ENCODE data around the gene ERCC3. TPM values are rescaled to one million over a fixed set of nuclear protein-coding genes. Genes with fewer than 3 reads are reported as not detected.

The ERCC3 gene
- total RNA-seq, result 40.1 TPM in 2 replicates

GRCh38 chr2:127293748-127294562 lies at the start of gene ERCC3:
ERCC3 (minus strand) TSS chr2:127294144; CDS start chr2:127294081, 63 bp downstream.
- no peak for TF ChIP-seq CTCF (conservative IDR thresholded peaks at IDR 0.05; ENCODE audit: low read depth, low read length)
- peak; percentile 6 for DNase-seq (ENCODE audit: low read depth)
- peak within 1 kb of the TSS; percentile 100 for H3K4me3 ChIP-seq (ENCODE audit: low read depth, low read length)

GRCh38 chr2:127343277-127343676 lies 49.3 kb upstream of the ERCC3 start:
- H3K4me3 ChIP-seq (ENCODE audit: low read depth, low read length), result no peak overlapping the region
- TF ChIP-seq CTCF (conservative IDR thresholded peaks at IDR 0.05; ENCODE audit: low read depth, low read length), result no peak
- DNase-seq (ENCODE audit: low read depth), result no peak

GRCh38 chr2:127342101-127342500 lies 48.2 kb upstream of the ERCC3 start:
- no peak for DNase-seq (ENCODE audit: low read depth)
- no peak overlapping the region for H3K4me3 ChIP-seq (ENCODE audit: low read depth, low read length)
- TF ChIP-seq CTCF (conservative IDR thresholded peaks at IDR 0.05; ENCODE audit: low read depth, low read length), result no peak

- H3K4me3 ChIP-seq (ENCODE audit: low read depth, low read length), result no peak overlapping the region
- TF ChIP-seq CTCF (conservative IDR thresholded peaks at IDR 0.05; ENCODE audit: low read depth, low read length), result no peak
- no peak for DNase-seq (ENCODE audit: low read depth)
Measured at GRCh38 chr2:127332335-127332734, 38.4 kb upstream of the ERCC3 start.

GRCh38 chr2:127330753-127331152 lies 36.8 kb upstream of the ERCC3 start:
- TF ChIP-seq CTCF (conservative IDR thresholded peaks at IDR 0.05; ENCODE audit: low read depth, low read length), result no peak
- no peak for DNase-seq (ENCODE audit: low read depth)
- no peak overlapping the region for H3K4me3 ChIP-seq (ENCODE audit: low read depth, low read length)

GRCh38 chr2:127326289-127326945 lies 32.5 kb upstream of the ERCC3 start:
- TF ChIP-seq CTCF (conservative IDR thresholded peaks at IDR 0.05; ENCODE audit: low read depth, low read length), result no peak
- no peak overlapping the region for H3K4me3 ChIP-seq (ENCODE audit: low read depth, low read length)
- DNase-seq (ENCODE audit: low read depth), result no peak

Data from epithelial cell of proximal tubule (primary cell).